Endothelial cell (in vitro differentiated cells): ENCODE results near the gene EPHB1. TPM values are rescaled to one million over a fixed set of nuclear protein-coding genes. Genes with fewer than 3 reads are reported as not detected.

Source experiments
- DNase-seq: peaks from one replicate; pipeline ENCODE4 v3.0.0; 2021; ENCODE audit warnings: low spot score
- H3K27ac Mint-ChIP-seq: one replicate; pipeline ENCODE4 v1.8.0; 2021; ENCODE audit warnings: mixed read lengths, inconsistent platforms; ENCODE audit not compliant: unreplicated experiment
- H3K27me3 Mint-ChIP-seq: one replicate; pipeline ENCODE4 v1.8.0; 2021; ENCODE audit warnings: mild to moderate bottlenecking, moderate library complexity, mixed read lengths, inconsistent platforms; ENCODE audit not compliant: unreplicated experiment
- H3K36me3 Mint-ChIP-seq: one replicate; pipeline ENCODE4 v1.8.0; 2021; ENCODE audit warnings: mild to moderate bottlenecking, low read depth, mixed read lengths, inconsistent platforms; ENCODE audit not compliant: unreplicated experiment
- H3K4me1 Mint-ChIP-seq: one replicate; pipeline ENCODE4 v1.8.0; 2021; ENCODE audit warnings: mild to moderate bottlenecking, mixed read lengths, inconsistent platforms; ENCODE audit not compliant: unreplicated experiment
- H3K4me3 Mint-ChIP-seq: one replicate; pipeline ENCODE4 v1.8.0; 2021; ENCODE audit warnings: mild to moderate bottlenecking, mixed read lengths, inconsistent platforms; ENCODE audit not compliant: unreplicated experiment
- H3K9me3 Mint-ChIP-seq: one replicate; pipeline ENCODE4 v1.8.0; 2021; ENCODE audit warnings: mixed read lengths, inconsistent platforms; ENCODE audit not compliant: unreplicated experiment
- CTCF ChIP-seq: fragments of 200-600 bp; sonication (generic); IDR thresholded peaks from one replicate; pipeline ENCODE4 v1.5.0; 2021; ENCODE audit warnings: antibody characterized with exemption; ENCODE audit not compliant: unreplicated experiment
- total RNA-seq: library from RNA; stranded (reverse); fragmentation: NEBNext Ultra II Directional; extraction: Animal tissue kit (Norgen Biotek cat#: 25700); gene quantifications from one replicate; pipeline ENCODE4 v1.2.1, GENCODE V29; 2021; ENCODE audit not compliant: unreplicated experiment

Gene EPHB1
- total RNA-seq, 1 donor from 2014 or later = 5.7 TPM

GRCh38 chr3:134810850-134811249, 15.8 kb downstream of the EPHB1 start:
- Mint-ChIP-seq H3K27me3 (peaks cover 1% of the 10 kb centered on the region), H3K27ac (no peak overlapping the region), H3K36me3 (no peaks in the 10 kb centered on the region), H3K4me3 (no peak overlapping the region), H3K9me3 (no peaks in the 10 kb centered on the region), H3K4me1 (no peaks in the 10 kb centered on the region)
- TF ChIP-seq CTCF = no peak
- DNase-seq = no peak

- Mint-ChIP-seq H3K4me1 (no peaks in the 10 kb centered on the region), H3K9me3 (no peaks in the 10 kb centered on the region), H3K27ac (no peak overlapping the region), H3K36me3 (no peaks in the 10 kb centered on the region), H3K4me3 (no peak overlapping the region), H3K27me3 (no peaks in the 10 kb centered on the region)
- no peak for DNase-seq
- no peak for TF ChIP-seq CTCF
Measured at GRCh38 chr3:134813618-134814017, 18.6 kb downstream of the EPHB1 start.

- Mint-ChIP-seq H3K27me3 (peaks cover 3% of the 10 kb centered on the region), H3K4me1 (no peaks in the 10 kb centered on the region), H3K27ac (no peak overlapping the region), H3K9me3 (no peaks in the 10 kb centered on the region), H3K36me3 (no peaks in the 10 kb centered on the region), H3K4me3 (no peak overlapping the region)
- no peak for DNase-seq
- no peak for TF ChIP-seq CTCF
Measured at GRCh38 chr3:134815519-134815918, 20.5 kb downstream of the EPHB1 start.

- no peak overlapping the region for H3K27ac Mint-ChIP-seq
- H3K9me3 Mint-ChIP-seq = no peaks in the 10 kb centered on the region
- no peaks in the 10 kb centered on the region for H3K36me3 Mint-ChIP-seq
- H3K4me1 Mint-ChIP-seq = no peaks in the 10 kb centered on the region
- TF ChIP-seq CTCF = no peak
- H3K4me3 Mint-ChIP-seq = no peak overlapping the region
- DNase-seq = no peak
- peaks cover 3% of the 10 kb centered on the region for H3K27me3 Mint-ChIP-seq
Measured at GRCh38 chr3:134816623-134817022, 21.6 kb downstream of the EPHB1 start.

- DNase-seq = no peak
- H3K27me3 Mint-ChIP-seq = peaks cover 3% of the 10 kb centered on the region
- H3K4me3 Mint-ChIP-seq = no peak overlapping the region
- no peaks in the 10 kb centered on the region for H3K36me3 Mint-ChIP-seq
- TF ChIP-seq CTCF = no peak
- no peak overlapping the region for H3K27ac Mint-ChIP-seq
- H3K9me3 Mint-ChIP-seq = no peaks in the 10 kb centered on the region
- no peaks in the 10 kb centered on the region for H3K4me1 Mint-ChIP-seq
Measured at GRCh38 chr3:134817297-134817696, 22.2 kb downstream of the EPHB1 start.
